SIG-M5 treated with dmso at 0.1 percent for 504 hours (cell line): ENCODE results near the gene MAP1B.

ENCODE experiments used
- DNase-seq: peaks from one replicate; lab custom pipeline; 2025; ENCODE audit not compliant: unreplicated experiment; lab: John Stamatoyannopoulos, UW

MAP1B gene

GRCh38 chr5:72244862-72245371 is 137.6 kb downstream of the MAP1B start:
- DNase-seq, result peak; percentile 37

DNA sequence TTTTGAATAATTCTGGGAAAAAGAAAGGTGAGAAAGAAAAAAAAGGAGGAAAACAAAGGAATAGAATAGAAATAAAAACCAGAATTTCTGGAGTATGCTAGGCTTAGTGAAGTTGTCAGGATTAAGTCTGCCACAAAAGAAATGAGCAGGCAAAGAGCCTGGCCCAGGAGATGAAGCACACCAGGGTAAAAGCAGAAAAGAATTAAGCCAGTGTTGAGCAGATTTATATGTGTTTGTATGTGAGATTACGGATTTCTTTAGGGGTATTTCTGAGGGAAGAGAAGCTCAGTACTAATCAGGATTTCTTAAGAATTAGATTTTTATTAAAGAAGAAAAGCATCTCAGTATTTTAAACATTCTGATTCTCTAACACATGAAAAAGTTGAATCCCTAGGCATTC is 138.3 kb downstream of the MAP1B start:
- DNase-seq, result no peak

DNA sequence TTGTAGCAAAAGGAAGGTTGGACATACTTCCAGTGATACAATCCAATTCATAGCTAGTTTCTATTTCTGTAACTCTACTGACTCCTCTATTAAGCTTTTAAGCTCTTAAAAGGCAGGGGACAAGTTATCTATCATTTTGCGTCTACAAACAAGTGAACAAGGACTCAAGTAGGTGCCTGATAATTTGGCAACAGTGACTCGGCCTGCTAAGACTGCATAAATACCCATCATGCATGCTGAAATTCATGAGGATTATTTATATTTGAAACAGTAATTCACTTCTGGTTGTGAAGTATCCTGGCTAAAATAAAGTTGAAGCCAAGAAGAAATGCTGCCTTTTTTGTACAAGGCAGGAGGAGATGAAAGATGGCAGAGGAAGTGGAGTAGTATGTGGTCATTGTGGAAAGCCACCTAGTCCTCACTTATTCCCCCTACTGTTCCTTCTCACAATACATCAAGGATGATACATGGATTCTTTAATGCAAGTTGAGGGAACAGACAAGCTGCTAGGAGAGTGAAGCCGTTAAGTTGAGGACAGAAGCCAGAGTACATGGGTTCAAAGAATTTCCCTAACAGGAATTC is 138.8 kb downstream of the MAP1B start:
- DNase-seq, result peak; percentile 37

DNA sequence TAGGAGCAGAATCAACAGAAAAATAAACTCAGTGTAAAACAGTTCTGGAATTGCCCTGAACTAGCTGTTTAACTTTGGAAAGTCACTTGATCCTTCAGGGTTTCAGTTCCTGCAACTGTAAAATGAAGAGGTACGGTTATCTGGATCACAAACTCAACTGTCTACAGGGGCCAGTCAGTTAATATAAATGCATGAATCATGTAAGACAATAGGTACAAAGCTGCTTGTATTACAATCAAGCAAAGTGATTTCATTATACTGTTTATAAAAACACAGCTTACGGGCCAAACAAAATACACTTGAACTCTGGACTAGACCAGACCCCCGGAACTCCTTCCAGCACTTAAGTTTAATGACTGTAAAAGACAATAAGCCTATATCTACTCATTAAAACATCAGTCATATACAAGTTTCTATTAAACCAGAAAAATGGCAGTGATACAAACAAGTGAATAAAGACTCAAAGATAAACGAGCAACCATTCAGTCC is 139.7 kb downstream of the MAP1B start:
- DNase-seq, result no peak

DNA sequence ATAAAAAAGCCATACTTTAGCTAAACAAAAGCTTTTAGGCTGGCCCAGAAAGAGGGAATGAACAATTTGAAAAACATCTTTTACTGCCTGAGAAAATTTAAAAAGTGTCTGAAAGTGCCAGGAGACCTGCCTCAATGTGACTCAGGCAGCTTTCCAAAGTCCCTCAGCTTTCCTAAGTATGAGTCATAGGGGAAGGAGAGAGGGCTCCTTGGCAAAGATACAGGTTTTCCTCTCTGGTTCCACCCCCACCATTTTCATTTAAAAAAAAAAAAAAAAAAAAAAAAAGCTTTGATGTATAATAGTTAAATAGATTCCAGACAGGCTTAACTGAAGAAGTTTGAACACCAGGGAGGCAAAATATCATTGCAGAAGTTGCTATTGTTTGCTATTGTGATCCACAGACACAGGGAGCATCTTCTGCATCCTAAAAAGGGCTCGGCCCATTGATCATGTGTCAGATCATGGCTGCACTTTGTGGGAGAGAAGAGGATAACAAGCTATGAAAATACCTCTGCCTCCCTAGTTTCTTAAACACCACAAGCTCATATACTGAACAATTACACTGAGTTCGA is 141.2 kb downstream of the MAP1B start:
- no peak for DNase-seq

DNA sequence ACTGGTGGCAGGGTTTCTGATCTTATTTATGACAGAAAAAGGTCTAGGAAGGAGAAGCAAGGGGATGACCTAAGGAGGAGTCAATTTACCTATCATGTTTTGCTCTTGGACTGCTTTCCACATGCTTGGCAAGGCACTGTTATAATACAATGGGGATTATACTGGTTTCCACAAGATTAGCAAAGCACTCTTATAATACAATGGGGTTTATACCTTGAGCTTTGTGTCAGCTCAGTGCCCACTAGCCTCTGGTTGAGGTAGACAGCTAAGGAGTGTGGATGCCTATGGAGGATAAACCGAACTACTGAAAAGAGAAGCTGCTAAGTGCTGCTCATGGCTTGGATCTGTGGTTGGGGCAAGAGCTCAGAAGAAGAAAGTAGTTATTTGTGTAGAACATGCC is 144.1 kb downstream of the MAP1B start:
- no peak for DNase-seq

- DNase-seq, result no peak
Measured at GRCh38 chr5:72252008-72252407, 144.7 kb downstream of the MAP1B start.

GRCh38 chr5:72252574-72253155 is 145.4 kb downstream of the MAP1B start:
- no peak for DNase-seq

GRCh38 chr5:72255237-72255636 is 148.0 kb downstream of the MAP1B start:
- no peak for DNase-seq

- no peak for DNase-seq
Measured at GRCh38 chr5:72255670-72256069, 148.4 kb downstream of the MAP1B start.

- DNase-seq, result no peak
Measured at GRCh38 chr5:72256536-72256935, 149.3 kb downstream of the MAP1B start.
